ENCODE data around the gene KNCN.

Gene KNCN

DNA sequence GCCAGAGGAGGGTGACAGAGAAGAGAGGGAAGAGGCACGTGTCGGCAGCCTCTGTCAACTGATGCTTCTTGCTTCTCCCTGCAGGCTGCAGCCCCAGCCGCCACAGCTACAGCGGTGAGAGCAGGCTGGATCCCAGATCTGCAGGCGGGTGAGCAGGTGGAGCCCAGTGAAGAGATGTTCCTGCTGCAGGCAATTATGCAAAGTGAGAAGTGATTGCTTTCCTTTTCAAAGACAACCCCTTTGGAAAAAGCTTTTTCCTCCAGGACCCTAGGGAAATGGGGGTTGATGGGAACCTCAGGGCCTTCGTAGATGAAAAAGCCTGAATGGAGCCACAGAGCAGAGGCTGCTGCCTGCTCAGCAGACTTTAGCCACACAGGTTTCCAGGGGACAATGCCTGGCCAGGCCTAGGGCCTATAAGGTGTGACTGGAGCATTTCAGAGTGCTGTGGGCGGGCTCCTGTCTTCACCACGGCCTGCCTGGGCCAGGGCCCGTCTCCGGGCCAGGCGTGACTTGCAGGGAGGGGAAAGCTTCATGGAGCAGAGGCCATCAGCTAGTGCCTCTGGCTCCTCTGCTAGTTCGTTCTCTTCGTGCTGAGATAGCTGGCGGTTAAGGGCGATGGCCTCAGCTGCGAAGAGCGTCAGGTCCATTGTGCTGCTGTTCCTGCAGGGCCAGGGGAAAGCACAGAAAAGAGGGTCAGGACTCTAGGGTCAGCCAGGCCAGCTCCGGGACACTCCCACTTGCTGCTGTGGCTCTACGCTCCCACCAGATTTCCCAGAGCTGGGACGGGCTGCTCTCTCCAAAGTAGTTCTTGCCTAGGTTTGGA is 6.9 kb upstream of the KNCN start:
- Histone ChIP-seq H3K27ac (ENCODE audit: extremely low read depth, low read depth, low read length) (no peak overlapping the region), H3K9me3 (ENCODE audit: control insufficient read depth, insufficient read depth, low read depth, low read length) (no peaks in the 10 kb centered on the region), H3K4me1 (ENCODE audit: control insufficient read depth, insufficient read depth, low read length) (no peaks in the 10 kb centered on the region), H3K4me3 (ENCODE audit: low read depth, low read length) (no peak overlapping the region), H3K36me3 (ENCODE audit: control insufficient read depth in 2 of 2, insufficient read depth in 1 of 2, low read length in 2 of 2) (peaks cover 0 to 53% of the 10 kb centered on the region in 2 experiments; a peak in 1 of 3 replicates)
- 0 out of 2 replicates have a peak, but pooled peaks have one; percentile 29 for TF ChIP-seq ZBTB17 (tag by site-specific recombination; IDR thresholded peaks at IDR 0.05)
- TF ChIP-seq ZNF23 (tag by site-specific recombination; IDR thresholded peaks at IDR 0.05; ENCODE audit: borderline replicate concordance): no peak
- ChIA-PET POLR2A (no interaction called here), CTCF (no interaction called here)

DNA sequence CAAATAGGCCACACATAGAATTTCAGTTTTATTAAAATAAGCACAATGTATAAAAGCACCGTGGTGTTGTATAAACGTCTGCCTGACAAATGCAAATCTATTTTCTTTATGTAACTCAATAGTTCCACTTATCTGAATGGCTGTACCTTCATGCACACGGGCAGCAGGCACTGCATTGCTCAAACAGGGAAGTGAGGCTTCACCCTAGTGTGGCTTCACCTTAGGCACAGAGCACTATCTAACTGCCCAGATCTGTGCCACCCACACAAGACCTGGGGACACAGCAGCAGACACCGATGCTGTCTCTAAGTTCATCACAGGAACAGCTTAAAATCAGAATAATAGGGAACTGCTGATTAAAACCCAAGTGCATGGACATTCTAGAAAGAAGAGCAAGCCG is 6.0 kb upstream of the KNCN start:
- ChIA-PET POLR2A (no interaction called here), CTCF (no interaction called here)
- peaks cover 0 to 43% of the 10 kb centered on the region in 2 experiments; a peak in 1 of 3 replicates for H3K36me3 ChIP-seq (ENCODE audit: control insufficient read depth in 2 of 2, insufficient read depth in 1 of 2, low read length in 2 of 2)
- H3K9me3 ChIP-seq (ENCODE audit: control insufficient read depth, insufficient read depth, low read depth, low read length): no peaks in the 10 kb centered on the region
- H3K27ac ChIP-seq (ENCODE audit: extremely low read depth, low read depth, low read length): no peak overlapping the region
- no peaks in the 10 kb centered on the region for H3K4me1 ChIP-seq (ENCODE audit: control insufficient read depth, insufficient read depth, low read length)
- TF ChIP-seq ZNF391 (tag by site-specific recombination; IDR thresholded peaks at IDR 0.05; ENCODE audit: borderline replicate concordance, low read depth): no peak
- no peak for TF ChIP-seq GLI4 (tag by site-specific recombination; IDR thresholded peaks at IDR 0.05)
- no peak for TF ChIP-seq ZXDB (tag by site-specific recombination; IDR thresholded peaks at IDR 0.05)
- no peak for TF ChIP-seq KLF17 (tag by site-specific recombination; IDR thresholded peaks at IDR 0.05)
- TF ChIP-seq OVOL3 (tag by site-specific recombination; IDR thresholded peaks at IDR 0.05): no peak
- TF ChIP-seq ZNF580 (tag by site-specific recombination; IDR thresholded peaks at IDR 0.05): no peak
- TF ChIP-seq ZNF341 (tag by site-specific recombination; IDR thresholded peaks at IDR 0.05; ENCODE audit: low read depth): no peak
- no peak for TF ChIP-seq ZNF10 (tag by site-specific recombination; IDR thresholded peaks at IDR 0.05)
- no peak for TF ChIP-seq ZFP37 (tag by site-specific recombination; IDR thresholded peaks at IDR 0.05)
- no peak for TF ChIP-seq ZNF701 (tag by site-specific recombination; IDR thresholded peaks at IDR 0.05)
- no peak overlapping the region for H3K4me3 ChIP-seq (ENCODE audit: low read depth, low read length)

DNA sequence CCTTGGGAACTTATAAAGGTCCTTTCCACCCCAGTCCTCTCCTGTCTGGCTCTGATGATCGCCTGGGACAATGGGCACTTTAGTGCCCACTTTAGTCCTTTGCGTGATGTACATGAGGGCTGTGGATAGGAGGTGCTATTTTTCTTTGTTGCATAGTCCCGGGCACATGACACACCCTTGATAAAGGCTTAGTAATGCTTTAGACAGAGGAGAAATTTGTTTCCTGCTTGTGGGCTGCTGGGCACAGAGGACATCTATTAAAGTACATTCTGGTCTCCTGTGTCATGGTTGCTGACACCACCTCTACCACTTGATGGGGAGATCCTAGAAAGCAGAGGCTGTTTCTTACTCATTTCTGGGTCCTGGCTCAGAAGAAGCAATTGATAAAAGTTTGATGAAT is 5.4 kb upstream of the KNCN start:
- H3K36me3 ChIP-seq (ENCODE audit: control insufficient read depth in 2 of 2, insufficient read depth in 1 of 2, low read length in 2 of 2): peaks cover 0 to 40% of the 10 kb centered on the region in 2 experiments; a peak in 1 of 3 replicates
- no peak overlapping the region for H3K4me3 ChIP-seq (ENCODE audit: low read depth, low read length)
- H3K9me3 ChIP-seq (ENCODE audit: control insufficient read depth, insufficient read depth, low read depth, low read length): no peaks in the 10 kb centered on the region
- no peaks in the 10 kb centered on the region for H3K4me1 ChIP-seq (ENCODE audit: control insufficient read depth, insufficient read depth, low read length)
- ChIA-PET POLR2A (interaction anchor here (1.2 kb wide), 1 partner anchor 48 kb away, joined by 3 read pairs; the partner anchor contains the start of gene MKNK1), CTCF (interaction anchor here (1.0 kb wide), 1 partner anchor 26 kb away, joined by 3 read pairs; no protein-coding TSS in a partner anchor)
- no peak overlapping the region for H3K27ac ChIP-seq (ENCODE audit: extremely low read depth, low read depth, low read length)
- TF ChIP-seq ZNF48 (tag by site-specific recombination; IDR thresholded peaks at IDR 0.05) (no peak), KLF9 (tag by site-specific recombination; IDR thresholded peaks at IDR 0.05; ENCODE audit: low read depth) (no peak), KLF17 (tag by site-specific recombination; IDR thresholded peaks at IDR 0.05) (no peak), HOXD13 (CRISPR knock-in tag; IDR thresholded peaks at IDR 0.05; ENCODE audit: borderline replicate concordance) (no peak), ZNF501 (tag by site-specific recombination; IDR thresholded peaks at IDR 0.05) (no peak), TSHZ1 (tag by site-specific recombination; IDR thresholded peaks at IDR 0.05; ENCODE audit: borderline replicate concordance) (no peak), ZNF514 (tag by site-specific recombination; IDR thresholded peaks at IDR 0.05) (no peak), ZXDB (tag by site-specific recombination; IDR thresholded peaks at IDR 0.05) (no peak), MZF1 (tag by site-specific recombination; IDR thresholded peaks at IDR 0.05; ENCODE audit: borderline replicate concordance) (no peak)
- TF ChIP-seq, protein P1, sequence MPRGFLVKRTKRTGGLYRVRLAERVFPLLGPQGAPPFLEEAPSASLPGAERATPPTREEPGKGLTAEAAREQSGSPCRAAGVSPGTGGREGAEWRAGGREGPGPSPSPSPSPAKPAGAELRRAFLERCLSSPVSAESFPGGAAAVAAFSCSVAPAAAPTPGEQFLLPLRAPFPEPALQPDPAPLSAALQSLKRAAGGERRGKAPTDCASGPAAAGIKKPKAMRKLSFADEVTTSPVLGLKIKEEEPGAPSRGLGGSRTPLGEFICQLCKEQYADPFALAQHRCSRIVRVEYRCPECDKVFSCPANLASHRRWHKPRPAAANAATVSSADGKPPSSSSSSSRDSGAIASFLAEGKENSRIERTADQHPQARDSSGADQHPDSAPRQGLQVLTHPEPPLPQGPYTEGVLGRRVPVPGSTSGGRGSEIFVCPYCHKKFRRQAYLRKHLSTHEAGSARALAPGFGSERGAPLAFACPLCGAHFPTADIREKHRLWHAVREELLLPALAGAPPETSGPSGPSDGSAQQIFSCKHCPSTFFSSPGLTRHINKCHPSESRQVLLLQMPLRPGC (tag by site-specific recombination; IDR thresholded peaks at IDR 0.05): no peak
- TF ChIP-seq, protein P2, sequence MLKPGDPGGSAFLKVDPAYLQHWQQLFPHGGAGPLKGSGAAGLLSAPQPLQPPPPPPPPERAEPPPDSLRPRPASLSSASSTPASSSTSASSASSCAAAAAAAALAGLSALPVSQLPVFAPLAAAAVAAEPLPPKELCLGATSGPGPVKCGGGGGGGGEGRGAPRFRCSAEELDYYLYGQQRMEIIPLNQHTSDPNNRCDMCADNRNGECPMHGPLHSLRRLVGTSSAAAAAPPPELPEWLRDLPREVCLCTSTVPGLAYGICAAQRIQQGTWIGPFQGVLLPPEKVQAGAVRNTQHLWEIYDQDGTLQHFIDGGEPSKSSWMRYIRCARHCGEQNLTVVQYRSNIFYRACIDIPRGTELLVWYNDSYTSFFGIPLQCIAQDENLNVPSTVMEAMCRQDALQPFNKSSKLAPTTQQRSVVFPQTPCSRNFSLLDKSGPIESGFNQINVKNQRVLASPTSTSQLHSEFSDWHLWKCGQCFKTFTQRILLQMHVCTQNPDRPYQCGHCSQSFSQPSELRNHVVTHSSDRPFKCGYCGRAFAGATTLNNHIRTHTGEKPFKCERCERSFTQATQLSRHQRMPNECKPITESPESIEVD (tag by site-specific recombination; IDR thresholded peaks at IDR 0.05): no peak

Data from HEK293 (cell line).